Gastrocnemius medialis (tissue), 4 donors: ENCODE data around the gene FBXL14.

Experiments used
- CTCF ChIP-seq, 5 experiments: fragments of 450-650 bp in 3 of 5; fragments of 200-600 bp in 2 of 5; sonication (generic) in 2 of 5; IDR thresholded peaks in 4 of 5; conservative IDR thresholded peaks in 1 of 5; 1 replicate in 4 of 5; 2 replicates in 1 of 5; pipeline ENCODE4 v1.5.1; 2016 to 2019; ENCODE audit warnings: antibody characterized with exemption in 5 of 5, mild to moderate bottlenecking in 3 of 5, moderate library complexity in 3 of 5
- POLR2A ChIP-seq, 2 donors: fragments of 450-650 bp; IDR thresholded peaks; one replicate each; pipeline ENCODE4 v1.6.1; 2017; ENCODE audit warnings: antibody characterized with exemption in 2 of 2, mild to moderate bottlenecking in 2 of 2, moderate library complexity in 2 of 2

DNA sequence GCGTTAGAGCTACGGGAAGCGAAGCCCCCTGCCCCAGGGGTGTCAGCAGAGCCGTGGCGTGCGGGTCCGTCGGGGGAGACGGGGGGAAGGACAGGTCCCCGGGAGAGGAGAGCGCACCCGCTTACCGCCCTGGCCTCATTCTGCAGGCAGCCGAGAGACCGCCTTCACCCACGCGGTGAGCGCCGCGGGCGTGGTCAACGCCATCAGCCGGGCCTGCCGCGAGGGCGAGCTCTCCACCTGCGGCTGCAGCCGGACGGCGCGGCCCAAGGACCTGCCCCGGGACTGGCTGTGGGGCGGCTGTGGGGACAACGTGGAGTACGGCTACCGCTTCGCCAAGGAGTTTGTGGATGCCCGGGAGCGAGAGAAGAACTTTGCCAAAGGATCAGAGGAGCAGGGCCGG lies 45.2 kb upstream of the FBXL14 start:
- TF ChIP-seq CTCF (IDR thresholded peaks at IDR 0.05 in 4 of 5, conservative IDR thresholded peaks at IDR 0.05 in 1 of 5) (no peak), POLR2A (IDR thresholded peaks at IDR 0.05) (no peak)
